HFFc6 (cell line): ENCODE measurements around the gene CKB. TPM values are rescaled to one million over a fixed set of nuclear protein-coding genes. Genes with fewer than 3 reads are reported as not detected.

ENCODE experiments used
- DNase-seq: peaks from one replicate; pipeline ENCODE4 v3.0.0-alpha.2; 2018
- H3K27ac Mint-ChIP-seq: 2 replicates; pipeline ENCODE4 v1.8.0; 2020; ENCODE audit warnings: mild to moderate bottlenecking, mixed read lengths
- H3K27me3 Mint-ChIP-seq: 2 replicates; pipeline ENCODE4 v1.8.0; 2021; ENCODE audit warnings: mild to moderate bottlenecking, moderate library complexity, mixed read lengths; ENCODE audit not compliant: insufficient read depth
- H3K36me3 Mint-ChIP-seq: 2 replicates; pipeline ENCODE4 v1.8.0; 2021; ENCODE audit warnings: low read depth, mixed read lengths
- H3K4me1 Mint-ChIP-seq: 2 replicates; pipeline ENCODE4 v1.8.0; 2020; ENCODE audit warnings: low read depth, mixed read lengths
- H3K4me3 Mint-ChIP-seq: 2 replicates; pipeline ENCODE4 v1.8.0; 2020; ENCODE audit warnings: mild to moderate bottlenecking, moderate library complexity, mixed read lengths
- H3K9me3 Mint-ChIP-seq: 2 replicates; pipeline ENCODE4 v1.8.0; 2020; ENCODE audit warnings: mild to moderate bottlenecking, mixed read lengths
- total RNA-seq, 6 experiments: library from RNA; stranded (reverse); fragmentation: NEBNext Ultra II Directional; extraction: Animal tissue kit (Norgen Biotek cat#: 25700); gene quantifications; 2 replicates in 1 of 6; 3 replicates in 5 of 6; pipeline ENCODE4 v1.2.3, GENCODE V29; 2021
- TF ChIP-seq, protein P1 (sequence below): fragments of 200-600 bp; sonication (generic); IDR thresholded peaks from 2 replicates; pipeline ENCODE4 v1.5.0; 2021; ENCODE audit warnings: antibody characterized with exemption, mild to moderate bottlenecking

The CKB gene
- total RNA-seq, 6 experiments from 2014 or later = 16.6 to 31.3 (median 19.4) TPM

DNA sequence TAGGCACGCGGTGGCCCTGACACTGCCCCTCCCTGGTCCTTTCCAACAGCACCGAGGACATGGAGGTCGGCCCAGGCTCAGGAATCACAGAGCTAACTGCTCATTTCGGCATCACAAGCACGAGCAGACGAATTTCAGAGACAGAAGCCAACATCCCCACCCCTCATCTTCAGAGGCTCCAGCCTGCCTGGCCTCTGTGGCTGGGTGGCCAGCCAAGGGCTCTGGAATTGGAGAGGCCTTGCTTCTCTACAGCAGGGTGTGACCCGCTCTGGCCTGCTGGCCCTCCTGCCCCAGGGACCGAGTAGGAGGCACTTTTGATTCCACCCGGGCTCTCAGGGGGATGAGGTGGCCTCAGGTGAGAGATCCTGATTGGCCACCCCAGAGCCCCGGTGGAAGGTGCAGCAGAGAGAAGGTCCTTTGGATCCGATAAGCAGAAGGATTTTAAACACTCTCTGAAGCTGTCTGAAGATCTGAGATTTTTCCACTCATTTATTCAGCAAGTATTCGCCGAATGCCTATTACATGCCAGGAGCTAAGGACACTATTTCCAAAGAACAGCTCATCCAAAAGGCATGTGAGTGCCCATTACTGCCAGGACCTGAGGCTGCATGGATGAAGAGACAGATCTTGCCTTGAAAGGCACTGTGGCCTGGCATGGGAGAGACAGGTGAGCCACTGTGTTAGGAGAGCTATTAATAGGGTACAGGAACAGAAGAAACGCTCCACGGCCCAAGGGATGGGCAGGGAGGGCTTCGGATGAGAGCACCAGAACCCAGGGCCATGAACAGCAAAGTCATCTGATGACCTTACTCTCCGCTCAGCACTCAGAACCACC is 29.6 kb upstream of the CKB start:
- DNase-seq = peak; percentile 67
- H3K9me3 Mint-ChIP-seq = no peaks in the 10 kb centered on the region
- H3K36me3 Mint-ChIP-seq = no peaks in the 10 kb centered on the region
- H3K27me3 Mint-ChIP-seq = peaks cover 2% of the 10 kb centered on the region; the same call in 1 of the 2 replicates
- peak overlapping the region; percentile 34; the same call in 1 of the 2 replicates for H3K4me3 Mint-ChIP-seq
- H3K4me1 Mint-ChIP-seq = peaks cover 16% of the 10 kb centered on the region
- TF ChIP-seq, protein P1, sequence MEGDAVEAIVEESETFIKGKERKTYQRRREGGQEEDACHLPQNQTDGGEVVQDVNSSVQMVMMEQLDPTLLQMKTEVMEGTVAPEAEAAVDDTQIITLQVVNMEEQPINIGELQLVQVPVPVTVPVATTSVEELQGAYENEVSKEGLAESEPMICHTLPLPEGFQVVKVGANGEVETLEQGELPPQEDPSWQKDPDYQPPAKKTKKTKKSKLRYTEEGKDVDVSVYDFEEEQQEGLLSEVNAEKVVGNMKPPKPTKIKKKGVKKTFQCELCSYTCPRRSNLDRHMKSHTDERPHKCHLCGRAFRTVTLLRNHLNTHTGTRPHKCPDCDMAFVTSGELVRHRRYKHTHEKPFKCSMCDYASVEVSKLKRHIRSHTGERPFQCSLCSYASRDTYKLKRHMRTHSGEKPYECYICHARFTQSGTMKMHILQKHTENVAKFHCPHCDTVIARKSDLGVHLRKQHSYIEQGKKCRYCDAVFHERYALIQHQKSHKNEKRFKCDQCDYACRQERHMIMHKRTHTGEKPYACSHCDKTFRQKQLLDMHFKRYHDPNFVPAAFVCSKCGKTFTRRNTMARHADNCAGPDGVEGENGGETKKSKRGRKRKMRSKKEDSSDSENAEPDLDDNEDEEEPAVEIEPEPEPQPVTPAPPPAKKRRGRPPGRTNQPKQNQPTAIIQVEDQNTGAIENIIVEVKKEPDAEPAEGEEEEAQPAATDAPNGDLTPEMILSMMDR = no peak
- H3K27ac Mint-ChIP-seq = peak overlapping the region; percentile 80

DNA sequence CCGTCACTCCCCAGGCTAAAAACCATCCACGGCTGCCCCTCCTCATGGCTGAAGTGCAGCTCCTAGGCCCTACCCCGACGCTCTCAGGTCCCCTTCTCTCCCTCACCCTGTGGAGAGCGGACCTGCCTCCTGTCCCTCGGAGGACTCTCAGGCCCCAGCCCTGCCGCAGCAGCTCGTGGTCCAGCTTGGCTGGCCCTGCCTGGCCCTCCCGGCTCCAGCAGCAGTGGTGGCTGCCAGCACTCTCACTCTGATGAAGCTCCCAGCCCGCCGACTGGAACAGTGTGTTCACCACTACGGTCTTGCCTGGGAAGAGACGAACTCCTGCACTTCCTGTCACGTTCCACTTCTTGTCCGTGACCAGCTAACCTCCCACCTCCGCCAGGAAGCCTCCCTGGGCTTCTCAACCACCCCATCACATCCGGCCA is 28.7 kb upstream of the CKB start:
- no peak for DNase-seq
- Mint-ChIP-seq H3K36me3 (no peaks in the 10 kb centered on the region), H3K27me3 (peaks cover 2% of the 10 kb centered on the region; the same call in 1 of the 2 replicates)

DNA sequence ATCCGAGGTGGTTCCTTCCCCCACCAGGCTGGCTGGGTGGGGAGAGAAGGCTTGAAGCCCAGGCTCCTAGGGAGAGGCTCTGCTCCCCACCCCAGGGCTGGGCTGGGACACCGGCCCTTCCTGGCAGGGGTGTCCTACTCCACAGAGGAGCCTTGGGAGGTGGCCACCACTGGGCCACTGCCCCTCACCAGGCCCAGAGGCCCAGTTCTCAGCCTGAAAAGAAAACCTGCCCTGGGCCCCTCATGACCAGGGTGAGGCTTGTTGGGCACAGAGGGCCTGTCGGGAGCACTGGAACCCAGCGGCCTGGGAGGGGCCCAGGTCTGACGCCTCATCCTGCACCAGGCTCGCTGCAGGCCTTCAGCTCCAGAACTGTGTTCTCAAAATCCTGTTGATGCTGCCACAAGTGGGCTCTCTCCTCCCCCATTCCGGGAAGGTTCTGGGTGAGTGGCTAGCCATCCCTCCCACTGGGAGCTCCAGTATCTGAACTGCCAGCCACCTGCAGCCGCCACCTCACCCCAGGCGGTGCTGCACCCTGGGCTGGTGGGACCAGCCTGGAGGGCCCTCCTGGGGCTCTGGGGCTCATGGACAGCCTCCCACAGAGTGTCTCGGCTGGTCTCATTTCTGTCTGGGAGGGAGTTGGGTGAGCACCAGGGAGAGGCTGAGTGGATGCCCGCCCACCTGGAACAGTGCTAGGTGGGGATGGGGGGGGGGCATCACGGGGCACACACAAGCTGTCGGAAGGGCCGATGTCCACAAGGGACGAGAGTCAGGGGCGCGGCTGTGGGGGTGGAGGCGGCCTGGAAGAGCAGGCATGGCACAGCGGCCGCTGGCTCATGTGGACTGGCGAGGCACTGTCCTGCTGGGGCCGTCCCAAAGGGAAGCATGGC is 28.1 kb upstream of the CKB start:
- no peak overlapping the region for H3K4me3 Mint-ChIP-seq
- TF ChIP-seq, protein P1 = no peak
- H3K36me3 Mint-ChIP-seq = no peaks in the 10 kb centered on the region
- peaks cover 16% of the 10 kb centered on the region for H3K4me1 Mint-ChIP-seq
- H3K27me3 Mint-ChIP-seq = peaks cover 2% of the 10 kb centered on the region; the same call in 1 of the 2 replicates
- DNase-seq = no peak
- H3K27ac Mint-ChIP-seq = no peak overlapping the region
- no peaks in the 10 kb centered on the region for H3K9me3 Mint-ChIP-seq

More for the DNA sequence above, 28.7 kb upstream of the CKB start:
- H3K9me3 Mint-ChIP-seq = no peaks in the 10 kb centered on the region
- peaks cover 16% of the 10 kb centered on the region for H3K4me1 Mint-ChIP-seq
- H3K27ac Mint-ChIP-seq = peak overlapping the region; percentile 80
- peak overlapping the region; percentile 34; the same call in 1 of the 2 replicates for H3K4me3 Mint-ChIP-seq
- TF ChIP-seq, protein P1 = no peak

DNA sequence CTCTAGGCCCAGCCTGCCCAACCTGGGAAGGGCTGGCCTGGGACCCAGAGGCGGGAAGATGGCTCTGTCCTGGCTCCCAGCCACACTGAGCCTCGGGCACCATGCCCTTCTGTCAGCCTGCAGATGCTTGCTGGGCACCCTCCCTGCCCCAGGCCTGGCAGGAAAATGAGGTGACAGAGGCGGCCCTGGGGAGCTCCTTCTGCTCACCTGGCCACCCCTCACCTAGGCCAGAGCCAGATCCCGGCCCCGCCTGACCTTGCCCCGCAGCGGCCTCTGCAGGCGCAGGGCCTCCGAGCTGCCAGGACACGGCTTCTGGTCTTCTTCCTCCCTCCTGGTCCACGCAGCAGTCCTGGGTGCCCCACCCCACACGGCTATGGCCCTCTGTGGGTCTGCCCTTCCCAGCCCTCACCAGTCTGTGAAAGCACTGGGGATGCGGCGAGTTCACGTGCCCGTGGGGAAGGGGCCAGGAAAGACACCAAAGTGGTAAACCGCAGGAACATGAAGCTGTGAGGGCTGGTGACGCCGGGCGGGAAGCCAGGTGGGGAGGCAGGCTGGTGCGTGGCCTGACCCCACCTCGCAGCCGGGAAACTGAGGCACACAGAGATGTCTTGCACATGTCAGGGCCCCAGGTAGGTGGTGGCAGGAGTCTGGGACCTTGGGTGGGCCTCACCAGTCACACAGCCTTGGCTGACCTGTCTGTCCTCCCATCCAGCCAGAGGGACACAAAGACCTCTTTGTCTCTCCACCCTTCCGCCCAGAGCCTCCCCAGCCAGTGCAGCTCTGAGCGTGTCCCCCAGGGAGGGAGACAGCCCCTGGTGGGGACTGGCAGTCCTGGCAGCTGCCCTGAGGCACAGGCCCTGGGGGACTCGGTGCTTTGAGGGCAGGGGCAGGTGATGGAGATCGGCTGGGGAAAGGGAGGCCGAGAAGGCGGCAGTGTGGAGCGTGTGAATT is 27.0 kb upstream of the CKB start:
- no peak for DNase-seq
- Mint-ChIP-seq H3K27ac (no peak overlapping the region), H3K4me1 (peaks cover 16% of the 10 kb centered on the region), H3K4me3 (no peak overlapping the region), H3K27me3 (peaks cover 2% of the 10 kb centered on the region; the same call in 1 of the 2 replicates), H3K36me3 (no peaks in the 10 kb centered on the region), H3K9me3 (no peaks in the 10 kb centered on the region)
- TF ChIP-seq, protein P1 = no peak
